HG02571 (cell line): ENCODE results near the gene IHH.

Experiments used
- ATAC-seq: cut with Tn5 transposase; IDR thresholded peaks from one replicate; pipeline ENCODE4 v1.9.1; 2021; ENCODE audit warnings: mild to moderate bottlenecking, moderate library complexity; ENCODE audit not compliant: unreplicated experiment

The IHH gene

GRCh38 chr2:219078126-219078525 lies 17.4 kb upstream of the IHH start:
- ATAC-seq, result no peak

GRCh38 chr2:219076253-219076652 lies 15.5 kb upstream of the IHH start:
- ATAC-seq, result no peak

GRCh38 chr2:219073413-219074129 lies 12.8 kb upstream of the IHH start:
- ATAC-seq, result no peak

GRCh38 chr2:219072741-219073250 lies 12.1 kb upstream of the IHH start:
- no peak for ATAC-seq

- ATAC-seq, result no peak
These were observed 10.6 kb upstream of the IHH start for GRCh38 chr2:219071131-219071816.

GRCh38 chr2:219065484-219065883 lies 4.8 kb upstream of the IHH start:
- ATAC-seq, result no peak

- ATAC-seq, result no peak
These were observed 1.4 kb upstream of the IHH start for GRCh38 chr2:219062081-219062480.

- ATAC-seq, result no peak
These were observed 717 bp downstream of the IHH start for GRCh38 chr2:219059725-219060682.

- no peak for ATAC-seq
These were observed 1.4 kb downstream of the IHH start for GRCh38 chr2:219059375-219059724.

GRCh38 chr2:219058541-219059374 lies 2.0 kb downstream of the IHH start:
- no peak for ATAC-seq

GRCh38 chr2:219057709-219058540 lies 2.8 kb downstream of the IHH start:
- ATAC-seq, result peak; percentile 91

- ATAC-seq, result no peak
These were observed 3.6 kb downstream of the IHH start for GRCh38 chr2:219056896-219057708.

- ATAC-seq, result no peak
These were observed 4.4 kb downstream of the IHH start for GRCh38 chr2:219056176-219056895.

- no peak for ATAC-seq
These were observed 5.5 kb downstream of the IHH start for GRCh38 chr2:219054956-219055903.

- no peak for ATAC-seq
These were observed 11.4 kb downstream of the IHH start for GRCh38 chr2:219049282-219049681.

- ATAC-seq, result no peak
These were observed 14.7 kb downstream of the IHH start for GRCh38 chr2:219045937-219046550.

GRCh38 chr2:219042750-219043149 lies 18.0 kb downstream of the IHH start:
- ATAC-seq, result no peak
